Measurements from ENCODE around the gene COL4A1. TPM values are rescaled to one million over a fixed set of nuclear protein-coding genes. Genes with fewer than 3 reads are reported as not detected.

The COL4A1 gene
- polyA plus RNA-seq, 1 of the 3 experiments (the other 2 are of a cell fraction): 30.3 TPM

GRCh38 chr13:110280231-110280813 lies 26.6 kb downstream of the COL4A1 start:
- peaks cover 6% of the 10 kb centered on the region for H3F3A ChIP-seq (replicated peaks; ENCODE audit: insufficient read depth)
- H3K9me2 ChIP-seq: no peaks in the 10 kb centered on the region
- H3K27me3 ChIP-seq (ENCODE audit: insufficient read depth): no peaks in the 10 kb centered on the region
- no peak overlapping the region for H3K27ac ChIP-seq (ENCODE audit: low read depth in 2 of 2, low read length in 1 of 2)
- no peak for DNase-seq
- no peak overlapping the region for H3K9ac ChIP-seq
- 96% methylated on average over 9 of the region's 9 CpGs for WGBS (ENCODE audit: low lambda C conversion rate)
- H3K9me3 ChIP-seq: no peaks in the 10 kb centered on the region
- POLR2A ChIA-PET: no interaction called here
- no peak overlapping the region for H3K4me3 ChIP-seq (ENCODE audit: low read depth in 2 of 2, low read length in 1 of 2)
- no peak overlapping the region for H2AFZ ChIP-seq (ENCODE audit: low read depth)
- peaks cover 43% of the 10 kb centered on the region; the same call in 1 of the 2 replicates for H4K20me1 ChIP-seq (ENCODE audit: insufficient read depth)
- CTCF ChIA-PET: no interaction called here
- peaks cover 0 to 14% of the 10 kb centered on the region in 2 experiments; a peak in 2 of 4 replicates for H3K4me1 ChIP-seq (ENCODE audit: control insufficient read depth in 1 of 2, insufficient read depth in 2 of 2, low read depth in 1 of 2, low read length in 1 of 2)
- no peak overlapping the region for H3K4me2 ChIP-seq
- no peaks in the 10 kb centered on the region for H3K36me3 ChIP-seq (replicated peaks in 1 of 2; ENCODE audit: control insufficient read depth in 1 of 2, insufficient read depth in 2 of 2, low read length in 1 of 2)
- H3K79me2 ChIP-seq (ENCODE audit: insufficient read depth): peaks cover 98% of the 10 kb centered on the region
- TF ChIP-seq SMC3 (IDR thresholded peaks at IDR 0.05; ENCODE audit: low read depth, low read length) (no peak), FOSL2 (IDR thresholded peaks at IDR 0.05; ENCODE audit: borderline replicate concordance, low read depth) (no peak), TCF12 (IDR thresholded peaks at IDR 0.05) (no peak), EZH2phosphoT487 (IDR thresholded peaks at IDR 0.05; ENCODE audit: borderline replicate concordance, low read depth) (no peak), CHD2 (IDR thresholded peaks at IDR 0.05; ENCODE audit: low read length, partially characterized antibody) (no peak), TAF1 (IDR thresholded peaks at IDR 0.05; ENCODE audit: borderline replicate concordance, low read depth, low read length) (no peak), NFIC (IDR thresholded peaks at IDR 0.05; ENCODE audit: borderline replicate concordance) (no peak)
- TF ChIP-seq, protein P1, sequence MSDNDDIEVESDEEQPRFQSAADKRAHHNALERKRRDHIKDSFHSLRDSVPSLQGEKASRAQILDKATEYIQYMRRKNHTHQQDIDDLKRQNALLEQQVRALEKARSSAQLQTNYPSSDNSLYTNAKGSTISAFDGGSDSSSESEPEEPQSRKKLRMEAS (IDR thresholded peaks at IDR 0.05; ENCODE audit: low read depth): no peak
- TF ChIP-seq, protein P2, sequence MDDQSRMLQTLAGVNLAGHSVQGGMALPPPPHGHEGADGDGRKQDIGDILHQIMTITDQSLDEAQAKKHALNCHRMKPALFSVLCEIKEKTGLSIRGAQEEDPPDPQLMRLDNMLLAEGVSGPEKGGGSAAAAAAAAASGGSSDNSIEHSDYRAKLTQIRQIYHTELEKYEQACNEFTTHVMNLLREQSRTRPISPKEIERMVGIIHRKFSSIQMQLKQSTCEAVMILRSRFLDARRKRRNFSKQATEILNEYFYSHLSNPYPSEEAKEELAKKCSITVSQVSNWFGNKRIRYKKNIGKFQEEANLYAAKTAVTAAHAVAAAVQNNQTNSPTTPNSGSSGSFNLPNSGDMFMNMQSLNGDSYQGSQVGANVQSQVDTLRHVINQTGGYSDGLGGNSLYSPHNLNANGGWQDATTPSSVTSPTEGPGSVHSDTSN (IDR thresholded peaks at IDR 0.05): no peak

DNA sequence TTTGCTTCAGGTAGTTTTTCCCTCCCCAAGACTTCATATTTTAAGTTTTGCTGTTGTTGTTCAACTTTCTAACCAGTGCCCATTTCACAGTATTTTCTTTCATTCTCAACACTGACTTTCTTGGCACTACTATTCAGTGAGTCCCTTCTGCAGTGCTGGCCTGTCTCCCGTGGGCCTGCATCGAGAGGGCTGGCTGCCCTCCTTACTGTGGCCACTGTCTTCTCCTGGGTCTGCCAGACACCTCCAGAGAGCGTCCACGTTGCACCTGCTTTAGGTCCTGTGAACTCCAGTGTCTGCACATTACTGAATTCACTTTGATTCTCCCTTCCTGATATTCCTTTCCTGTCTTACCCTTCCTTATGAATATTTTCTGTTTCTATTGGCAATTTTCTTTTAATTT lies 27.3 kb downstream of the COL4A1 start:
- Histone ChIP-seq H3K9me2 (no peaks in the 10 kb centered on the region), H3K4me1 (ENCODE audit: control insufficient read depth in 1 of 2, insufficient read depth in 2 of 2, low read depth in 1 of 2, low read length in 1 of 2) (peaks cover 0 to 12% of the 10 kb centered on the region in 2 experiments; a peak in 2 of 4 replicates), H3K4me2 (no peak overlapping the region), H3K27me3 (ENCODE audit: insufficient read depth) (no peaks in the 10 kb centered on the region), H3K4me3 (ENCODE audit: low read depth in 2 of 2, low read length in 1 of 2) (no peak overlapping the region), H4K20me1 (ENCODE audit: insufficient read depth) (peaks cover 43% of the 10 kb centered on the region; the same call in 1 of the 2 replicates), H2AFZ (ENCODE audit: low read depth) (no peak overlapping the region), H3K79me2 (ENCODE audit: insufficient read depth) (peaks cover 100% of the 10 kb centered on the region), H3K36me3 (replicated peaks in 1 of 2; ENCODE audit: control insufficient read depth in 1 of 2, insufficient read depth in 2 of 2, low read length in 1 of 2) (no peaks in the 10 kb centered on the region), H3K27ac (ENCODE audit: low read depth in 2 of 2, low read length in 1 of 2) (no peak overlapping the region), H3K9ac (no peak overlapping the region), H3F3A (replicated peaks; ENCODE audit: insufficient read depth) (peaks cover 6% of the 10 kb centered on the region), H3K9me3 (no peaks in the 10 kb centered on the region)
- DNase-seq: no peak
- ChIA-PET POLR2A (no interaction called here), CTCF (no interaction called here)
- TF ChIP-seq SIN3A (IDR thresholded peaks at IDR 0.05; ENCODE audit: borderline replicate concordance, low read depth, low read length) (no peak), JUND (IDR thresholded peaks at IDR 0.05) (no peak), RFX5 (IDR thresholded peaks at IDR 0.05; ENCODE audit: low read length) (no peak), CHD2 (IDR thresholded peaks at IDR 0.05; ENCODE audit: low read length, partially characterized antibody) (no peak), EP300 (IDR thresholded peaks at IDR 0.05; ENCODE audit: borderline replicate concordance in 1 of 2, low read depth in 1 of 2, low read length in 1 of 2) (no peak), RXRA (IDR thresholded peaks at IDR 0.05; ENCODE audit: borderline replicate concordance, low read depth) (no peak), MXI1 (IDR thresholded peaks at IDR 0.05; ENCODE audit: low read depth, low read length) (no peak), RAD21 (IDR thresholded peaks at IDR 0.05; ENCODE audit: low read length) (no peak), NRF1 (IDR thresholded peaks at IDR 0.05; ENCODE audit: low read depth, low read length) (no peak), NFIC (IDR thresholded peaks at IDR 0.05; ENCODE audit: borderline replicate concordance) (no peak), FOSL2 (IDR thresholded peaks at IDR 0.05; ENCODE audit: borderline replicate concordance, low read depth) (no peak), TAF1 (IDR thresholded peaks at IDR 0.05; ENCODE audit: borderline replicate concordance, low read depth, low read length) (no peak)
- TF ChIP-seq, protein P3, sequence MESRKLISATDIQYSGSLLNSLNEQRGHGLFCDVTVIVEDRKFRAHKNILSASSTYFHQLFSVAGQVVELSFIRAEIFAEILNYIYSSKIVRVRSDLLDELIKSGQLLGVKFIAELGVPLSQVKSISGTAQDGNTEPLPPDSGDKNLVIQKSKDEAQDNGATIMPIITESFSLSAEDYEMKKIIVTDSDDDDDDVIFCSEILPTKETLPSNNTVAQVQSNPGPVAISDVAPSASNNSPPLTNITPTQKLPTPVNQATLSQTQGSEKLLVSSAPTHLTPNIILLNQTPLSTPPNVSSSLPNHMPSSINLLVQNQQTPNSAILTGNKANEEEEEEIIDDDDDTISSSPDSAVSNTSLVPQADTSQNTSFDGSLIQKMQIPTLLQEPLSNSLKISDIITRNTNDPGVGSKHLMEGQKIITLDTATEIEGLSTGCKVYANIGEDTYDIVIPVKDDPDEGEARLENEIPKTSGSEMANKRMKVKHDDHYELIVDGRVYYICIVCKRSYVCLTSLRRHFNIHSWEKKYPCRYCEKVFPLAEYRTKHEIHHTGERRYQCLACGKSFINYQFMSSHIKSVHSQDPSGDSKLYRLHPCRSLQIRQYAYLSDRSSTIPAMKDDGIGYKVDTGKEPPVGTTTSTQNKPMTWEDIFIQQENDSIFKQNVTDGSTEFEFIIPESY (IDR thresholded peaks at IDR 0.05; ENCODE audit: borderline replicate concordance, low read depth): no peak
- TF ChIP-seq, protein P4, sequence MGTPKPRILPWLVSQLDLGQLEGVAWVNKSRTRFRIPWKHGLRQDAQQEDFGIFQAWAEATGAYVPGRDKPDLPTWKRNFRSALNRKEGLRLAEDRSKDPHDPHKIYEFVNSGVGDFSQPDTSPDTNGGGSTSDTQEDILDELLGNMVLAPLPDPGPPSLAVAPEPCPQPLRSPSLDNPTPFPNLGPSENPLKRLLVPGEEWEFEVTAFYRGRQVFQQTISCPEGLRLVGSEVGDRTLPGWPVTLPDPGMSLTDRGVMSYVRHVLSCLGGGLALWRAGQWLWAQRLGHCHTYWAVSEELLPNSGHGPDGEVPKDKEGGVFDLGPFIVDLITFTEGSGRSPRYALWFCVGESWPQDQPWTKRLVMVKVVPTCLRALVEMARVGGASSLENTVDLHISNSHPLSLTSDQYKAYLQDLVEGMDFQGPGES (IDR thresholded peaks at IDR 0.05; ENCODE audit: low read depth, low read length): no peak
- 93% methylated on average over 4 of the region's 4 CpGs for WGBS (ENCODE audit: low lambda C conversion rate)
